GM19455 (cell line): Measurements from ENCODE around the gene AFAP1.
"Not testable (repeated sequence)": the region's sequence is repeated elsewhere in the genome, so short reads cannot be mapped to it uniquely, and the experiment has no call there.

Source experiments
- ATAC-seq: cut with Tn5 transposase; IDR thresholded peaks from one replicate; pipeline ENCODE4 v1.9.1; 2021; ENCODE audit not compliant: unreplicated experiment

AFAP1 gene

DNA sequence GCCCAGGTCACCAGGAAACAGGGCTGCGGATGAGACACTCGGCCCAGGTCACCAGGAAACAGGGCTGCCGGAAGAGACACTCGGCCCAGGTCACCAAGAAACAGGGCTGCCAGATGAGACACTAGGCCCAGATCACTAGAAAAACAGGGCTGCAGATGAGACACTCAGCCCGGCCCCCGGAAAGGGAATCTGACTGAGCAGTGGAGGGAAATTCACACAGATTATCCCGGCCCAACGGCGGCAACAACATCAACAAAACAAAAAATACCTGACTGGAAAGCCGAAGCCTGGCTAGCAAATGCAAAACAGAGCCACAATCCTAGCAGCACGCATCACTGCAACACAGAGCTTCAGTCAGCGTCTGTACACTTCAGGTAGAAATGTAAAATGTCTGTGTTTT is 20.7 kb downstream of the AFAP1 start:
- ATAC-seq = no peak

DNA sequence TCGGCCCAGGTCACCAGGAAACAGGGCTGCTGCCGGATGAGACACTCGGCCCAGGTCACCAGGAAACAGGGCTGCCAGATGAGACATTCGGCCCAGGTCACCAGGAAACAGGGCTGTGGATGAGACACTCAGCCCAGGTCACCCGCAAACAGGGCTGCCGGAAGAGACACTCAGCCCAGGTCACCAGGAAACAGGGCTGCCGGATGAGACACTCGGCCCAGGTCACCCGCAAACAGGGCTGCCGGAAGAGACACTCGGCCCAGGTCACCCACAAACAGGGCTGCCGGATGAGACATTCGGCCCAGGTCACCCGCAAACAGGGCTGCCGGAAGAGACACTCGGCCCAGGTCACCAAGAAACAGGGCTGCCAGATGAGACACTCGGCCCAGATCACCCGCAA is 21.5 kb downstream of the AFAP1 start:
- ATAC-seq = not testable (repeated sequence)

DNA sequence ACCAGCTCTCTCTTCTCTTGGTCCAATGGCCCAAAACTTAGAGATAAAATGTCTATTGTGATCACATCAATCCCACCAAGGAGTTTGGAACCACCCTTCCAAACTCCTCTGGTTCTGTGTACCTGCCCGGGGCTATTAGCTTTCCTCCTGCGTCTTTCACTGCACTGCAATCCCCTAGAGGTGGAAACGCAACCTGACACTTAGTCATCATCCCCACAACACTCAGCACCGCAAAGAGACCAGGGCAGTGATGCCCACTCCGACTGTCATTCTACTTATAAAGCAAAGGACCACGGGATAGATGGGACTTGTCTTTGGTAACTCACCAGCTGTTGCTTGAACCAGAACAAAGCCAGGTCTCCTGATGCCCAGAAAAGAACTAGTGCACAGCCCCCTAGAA is 22.0 kb downstream of the AFAP1 start:
- ATAC-seq = no peak

DNA sequence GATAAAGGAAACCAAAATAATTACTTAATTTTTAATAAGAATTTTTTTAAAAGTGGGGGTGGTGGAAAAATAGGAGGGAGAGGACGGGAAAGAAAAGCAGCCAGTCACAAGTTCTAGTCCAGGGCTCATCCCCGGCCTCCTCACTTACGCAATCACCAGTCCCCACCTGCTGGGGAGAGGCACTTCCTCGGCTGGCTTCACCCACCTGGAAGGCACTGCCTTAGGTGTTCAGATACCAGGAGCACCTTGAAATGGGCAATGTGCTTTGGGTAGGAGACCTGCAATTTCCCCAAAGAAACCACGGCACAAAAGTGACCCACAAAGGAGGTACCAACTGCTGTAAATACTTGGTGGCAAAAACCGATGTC is 23.8 kb downstream of the AFAP1 start:
- no peak for ATAC-seq

DNA sequence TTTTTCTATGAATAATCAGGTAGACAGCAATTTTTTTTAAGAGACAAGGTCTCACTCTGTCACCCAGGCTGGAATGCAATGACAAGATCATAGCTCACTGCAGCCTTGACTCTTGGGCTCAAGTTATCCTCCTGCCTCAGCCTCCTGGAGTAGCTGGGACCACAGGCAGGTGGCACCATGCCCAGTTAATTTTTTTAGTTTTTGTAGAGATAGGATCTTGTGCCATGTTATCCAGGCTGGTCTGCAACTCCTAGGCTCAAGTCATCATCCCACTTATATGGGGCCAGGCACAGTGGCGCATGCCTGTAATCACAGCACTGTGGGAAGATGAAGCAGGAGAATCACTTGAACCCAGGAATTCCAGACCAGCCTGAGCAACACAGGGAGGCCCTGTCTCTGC is 26.8 kb downstream of the AFAP1 start:
- ATAC-seq = no peak

DNA sequence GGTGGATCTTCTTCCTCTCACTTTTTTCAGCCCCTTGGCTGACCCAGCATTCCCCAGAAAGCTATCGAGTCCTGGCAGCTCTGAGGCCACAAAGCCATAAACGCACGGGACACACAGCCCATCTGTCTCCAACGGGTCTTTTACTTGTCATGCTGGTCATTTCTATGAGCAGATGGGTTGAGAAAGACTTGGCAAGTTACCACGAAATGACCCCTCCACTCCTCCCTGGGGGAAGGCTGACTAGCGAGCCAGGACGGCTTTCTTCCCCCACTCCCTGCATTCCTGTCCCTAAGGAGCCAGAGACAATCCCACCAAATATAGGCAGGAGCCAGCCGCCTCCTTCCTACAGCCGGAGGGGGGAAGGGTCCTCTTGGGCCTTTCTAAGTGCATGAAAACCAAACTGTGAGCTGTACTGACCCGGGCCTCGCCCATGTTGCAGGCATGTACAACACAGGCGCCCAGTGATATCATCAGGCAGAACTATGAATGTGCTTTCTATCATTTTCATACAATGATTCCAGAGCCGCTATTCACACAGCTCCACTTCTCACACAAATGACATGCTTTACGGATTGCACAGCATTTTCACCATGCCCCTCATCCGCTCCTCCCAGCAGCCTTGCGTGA is 28.6 kb downstream of the AFAP1 start:
- no peak for ATAC-seq

DNA sequence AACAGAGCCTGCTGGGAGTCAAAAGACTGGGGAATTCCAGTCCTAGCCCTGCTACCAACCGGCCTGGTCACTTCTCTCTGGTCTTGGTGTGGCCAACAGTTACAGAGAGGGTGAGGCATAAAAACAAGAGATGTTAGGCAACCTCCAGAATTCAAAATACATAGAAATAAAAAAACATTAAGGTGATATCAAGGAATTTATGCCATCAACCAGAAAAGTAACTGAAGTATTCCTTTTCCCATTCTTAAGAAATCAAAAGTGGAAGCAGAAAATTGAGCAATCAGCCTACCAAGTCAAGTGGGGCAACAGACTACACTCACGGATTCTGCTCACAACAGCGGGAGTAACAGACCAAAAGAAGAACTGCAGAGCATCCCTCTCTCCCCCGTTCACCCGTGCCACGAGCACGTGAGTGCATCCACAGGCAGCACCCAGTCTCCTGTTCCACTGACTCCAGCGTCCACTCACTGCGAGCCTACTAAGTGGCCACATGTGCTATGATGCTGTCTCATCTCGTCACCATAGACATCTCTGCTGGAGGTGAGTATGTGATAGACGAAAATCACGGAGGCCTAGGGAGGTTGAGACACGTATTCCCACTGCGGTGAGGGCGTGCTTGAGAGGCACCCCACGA is 29.3 kb downstream of the AFAP1 start:
- ATAC-seq = no peak

DNA sequence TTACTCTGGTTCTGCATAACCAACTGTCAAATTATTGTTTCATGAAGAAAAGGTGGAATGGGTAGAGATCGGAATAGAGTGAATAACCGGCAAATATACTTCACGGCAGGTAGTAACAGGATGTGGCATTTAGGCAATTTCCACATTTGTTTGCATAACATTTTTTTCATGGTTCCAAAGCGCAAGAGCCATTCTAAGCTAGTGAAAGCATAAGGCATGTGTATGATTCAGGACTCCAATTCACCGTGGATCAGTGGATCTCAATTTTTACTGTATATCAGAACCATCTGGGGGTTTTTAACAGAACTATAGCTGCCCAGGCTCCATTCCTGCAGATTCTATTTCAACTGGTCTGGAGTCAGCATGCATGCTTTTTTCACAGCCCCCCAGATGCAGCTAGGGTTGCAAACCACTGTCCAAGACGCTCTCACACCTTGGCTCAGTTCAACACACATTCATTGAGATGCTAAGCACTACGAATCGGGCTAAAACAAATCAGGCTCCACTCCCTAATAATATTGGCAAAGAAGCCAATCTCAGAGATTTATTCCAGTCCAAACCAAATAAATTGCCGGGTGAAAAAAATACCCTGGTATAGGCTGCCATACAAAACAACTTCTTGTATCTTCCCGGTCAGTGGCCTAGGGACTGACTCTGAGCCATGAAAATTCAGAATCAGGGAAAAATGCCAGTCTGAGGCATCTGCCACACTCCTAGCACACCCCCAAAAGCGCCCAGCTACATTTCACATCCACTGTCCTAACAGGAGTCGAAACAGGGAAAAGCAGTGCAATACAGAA is 30.0 kb downstream of the AFAP1 start:
- no peak for ATAC-seq

DNA sequence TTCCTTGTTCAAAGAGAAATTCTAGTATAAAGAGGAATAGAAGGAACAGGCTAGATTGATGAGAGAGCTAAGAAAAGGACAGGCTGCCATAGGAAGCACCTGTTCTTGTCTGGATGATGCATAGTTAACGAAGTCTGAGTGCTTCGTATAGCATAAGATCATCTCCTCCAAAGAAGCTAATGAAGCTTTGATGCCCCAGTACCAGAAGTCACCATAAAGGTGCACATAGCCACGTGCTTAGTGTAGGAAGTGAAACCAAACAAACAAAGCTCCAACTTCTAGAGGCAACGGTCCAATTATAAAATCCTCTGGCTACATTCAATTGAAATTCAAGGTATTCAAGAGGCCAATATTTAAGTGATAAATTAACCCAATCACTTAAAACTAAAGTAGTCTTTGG is 31.0 kb downstream of the AFAP1 start:
- ATAC-seq = no peak

DNA sequence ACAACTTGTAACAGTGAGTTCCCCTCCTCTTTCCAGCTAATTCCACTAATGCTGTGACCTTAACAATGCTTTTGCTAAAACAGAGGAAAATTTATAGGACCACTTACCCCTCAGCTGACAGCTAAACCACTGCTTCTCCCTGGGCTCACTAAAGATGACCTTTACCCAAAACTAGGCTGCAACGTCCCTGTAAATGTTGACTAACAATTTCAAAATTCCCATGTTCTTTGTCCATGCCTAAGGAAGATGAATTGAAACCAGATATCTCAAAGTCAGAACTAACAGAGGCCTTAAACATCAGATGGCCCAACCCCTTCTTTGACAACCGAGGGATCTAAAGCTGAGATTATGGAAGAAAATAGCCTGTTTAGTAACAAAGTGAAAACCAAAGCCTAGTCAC is 32.5 kb downstream of the AFAP1 start:
- no peak for ATAC-seq

DNA sequence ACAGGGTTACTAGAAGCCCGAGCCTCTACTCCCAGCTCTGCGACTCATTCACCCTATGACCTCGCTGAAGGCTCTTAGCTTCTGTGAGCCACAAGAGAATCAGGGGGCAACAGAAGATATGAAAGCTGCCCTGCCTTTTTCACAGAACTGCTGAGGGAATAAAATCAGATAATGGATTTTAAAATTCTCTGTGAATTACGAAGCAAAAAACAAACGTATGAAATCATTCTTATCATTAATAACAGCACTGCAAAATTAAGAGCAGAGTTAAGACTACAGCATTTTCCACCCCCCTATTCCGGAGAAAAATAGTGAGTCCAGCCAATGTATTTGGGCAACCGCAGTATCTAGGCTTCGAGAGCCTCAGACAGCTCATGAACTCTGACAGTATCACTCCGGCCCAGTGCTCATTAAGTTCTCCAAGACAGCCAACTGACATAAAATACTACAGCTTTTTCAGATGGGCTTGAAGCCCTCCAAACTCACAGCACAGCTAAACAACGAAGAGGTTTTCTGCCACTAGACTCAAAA is 33.4 kb downstream of the AFAP1 start:
- ATAC-seq = no peak

DNA sequence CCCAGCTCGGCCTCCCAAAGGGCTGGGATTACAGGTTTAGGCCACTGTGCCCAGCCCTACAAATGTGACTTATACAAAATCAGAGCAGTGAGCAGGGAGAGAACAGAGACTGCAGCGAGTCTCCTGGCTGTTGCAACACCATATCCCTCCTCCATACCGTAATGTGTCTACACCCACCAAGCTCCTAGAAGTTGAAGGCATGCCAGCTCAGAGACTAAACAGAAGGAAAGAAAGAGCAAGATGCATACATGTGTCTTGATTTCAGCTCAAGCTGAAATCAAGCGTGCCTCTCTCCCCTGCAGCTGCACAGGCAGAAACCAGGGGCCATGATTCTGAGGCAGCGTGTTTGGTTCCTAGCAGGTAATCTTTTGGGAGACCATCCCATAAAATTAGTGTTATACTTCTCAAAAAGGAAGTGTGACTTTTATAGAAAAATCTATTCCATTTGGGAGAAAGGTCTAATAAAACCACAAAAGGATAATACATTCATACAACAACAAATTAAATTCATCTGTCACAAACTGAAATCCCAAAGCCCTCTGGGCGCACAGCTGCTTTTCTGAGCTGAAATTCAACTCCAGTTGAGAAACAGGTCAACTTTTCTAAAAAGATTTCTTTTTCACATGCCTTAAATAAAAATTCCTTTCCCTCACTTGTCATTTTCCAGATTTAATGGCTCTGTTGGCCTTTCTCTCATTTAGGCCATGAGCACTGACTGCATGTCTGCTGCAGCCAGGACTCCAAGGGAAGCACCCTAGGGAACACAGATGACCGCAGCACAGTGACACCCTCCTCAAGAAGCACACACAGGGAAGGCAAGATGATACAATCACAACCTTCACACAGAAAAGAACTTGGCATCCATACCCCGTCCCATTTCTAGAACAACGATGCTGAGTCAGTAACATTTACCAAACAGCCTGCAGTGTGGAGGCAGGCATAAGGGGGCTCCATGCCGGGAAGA is 34.4 kb downstream of the AFAP1 start:
- no peak for ATAC-seq

DNA sequence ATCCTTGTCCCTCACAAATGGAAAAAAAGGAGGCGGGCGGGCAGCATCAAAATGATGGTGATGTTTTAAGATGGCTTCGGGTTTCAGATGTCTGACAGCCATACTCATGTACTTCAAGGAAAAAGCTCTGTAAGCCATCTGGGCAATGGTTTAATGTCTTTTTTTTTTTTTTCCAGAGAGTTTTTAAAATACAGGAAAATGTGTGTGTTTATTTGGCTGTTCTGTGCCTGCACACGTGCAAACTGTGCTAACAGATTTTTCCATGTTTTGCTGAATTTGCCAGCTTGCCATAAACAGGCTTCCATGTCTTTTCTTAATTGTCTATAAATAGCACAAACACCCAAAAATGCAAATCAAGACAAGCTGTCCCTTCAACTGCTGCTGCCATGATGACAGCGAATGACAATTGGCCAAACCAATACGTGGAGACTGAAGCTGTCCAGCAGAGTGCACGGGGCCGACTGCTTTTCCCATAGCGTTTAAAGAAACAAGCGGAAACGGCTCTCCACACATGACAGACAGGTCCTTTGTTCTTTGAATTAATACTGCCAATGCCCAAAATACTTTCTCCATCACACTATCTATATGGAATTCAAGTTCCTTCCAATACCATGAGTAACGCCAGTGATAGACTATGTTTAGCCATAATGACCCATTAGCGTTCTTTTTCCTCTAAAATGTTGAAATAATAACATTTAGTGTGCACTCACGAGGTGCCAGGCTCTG is 35.7 kb downstream of the AFAP1 start:
- ATAC-seq = no peak

DNA sequence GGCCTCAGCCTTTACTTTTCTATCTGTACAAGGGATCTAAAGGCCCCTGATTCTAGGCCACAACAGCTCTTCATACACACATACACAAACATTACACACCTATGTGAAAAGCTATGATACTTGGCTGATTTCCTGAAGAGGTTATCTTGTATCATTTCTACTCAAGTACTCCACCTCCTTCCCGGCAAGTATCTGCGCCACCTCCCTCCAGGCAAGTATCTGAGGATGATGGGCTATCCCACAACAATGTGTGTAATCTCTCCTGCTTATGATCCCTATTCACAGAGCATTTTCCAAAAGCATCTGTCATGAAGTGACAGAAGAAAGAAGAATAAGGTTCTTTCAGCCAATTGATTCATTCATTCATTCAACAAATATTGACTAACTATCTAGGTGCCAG is 36.8 kb downstream of the AFAP1 start:
- ATAC-seq = no peak

DNA sequence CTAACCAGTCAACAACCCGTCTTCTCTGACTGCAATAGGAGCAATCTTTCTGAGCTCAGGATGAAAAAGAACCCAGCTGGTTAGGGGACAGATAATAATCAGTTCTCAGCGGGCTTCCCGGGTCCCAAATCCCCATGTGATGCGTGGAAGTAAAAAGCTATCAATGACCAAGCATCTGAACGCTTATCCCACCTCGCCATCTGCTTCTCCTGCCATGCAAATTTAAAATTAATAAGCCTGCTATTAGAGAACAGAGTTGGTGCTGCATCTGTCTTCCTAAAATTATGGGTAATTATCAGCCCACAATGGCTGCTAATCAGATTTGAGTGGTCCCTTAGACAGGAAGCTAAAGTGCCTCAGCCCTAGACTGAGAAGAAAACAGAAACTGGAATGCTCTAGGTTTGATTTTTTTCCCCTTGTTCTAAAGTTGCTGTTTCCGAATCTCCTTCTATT is 37.5 kb downstream of the AFAP1 start:
- ATAC-seq = no peak

DNA sequence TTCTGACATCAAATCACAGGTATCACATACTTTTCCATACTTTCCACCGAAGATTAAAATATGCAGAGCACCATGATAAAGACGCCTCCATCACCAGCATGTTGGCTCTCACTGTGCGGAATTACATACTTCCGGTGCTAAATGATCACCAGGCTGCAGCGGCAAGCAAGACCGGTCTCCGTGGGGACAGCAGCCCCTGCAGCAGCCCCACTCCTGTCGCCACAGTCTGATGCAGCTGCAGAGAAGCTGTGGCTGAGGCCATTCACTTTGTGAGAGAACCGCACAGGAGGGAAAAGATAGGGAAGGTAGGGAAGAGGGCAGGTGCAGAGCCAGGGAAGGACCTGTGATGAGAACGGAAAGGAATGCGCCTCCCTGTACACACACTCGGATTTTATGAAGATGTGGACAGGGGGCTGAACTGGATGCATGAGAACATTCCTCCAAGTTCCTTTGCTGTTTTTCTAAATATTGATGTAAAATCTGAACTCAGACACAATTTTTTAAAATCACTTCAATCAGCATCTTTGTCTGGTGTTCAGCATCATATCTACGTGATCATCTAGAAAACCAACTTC is 38.3 kb downstream of the AFAP1 start:
- ATAC-seq = no peak

DNA sequence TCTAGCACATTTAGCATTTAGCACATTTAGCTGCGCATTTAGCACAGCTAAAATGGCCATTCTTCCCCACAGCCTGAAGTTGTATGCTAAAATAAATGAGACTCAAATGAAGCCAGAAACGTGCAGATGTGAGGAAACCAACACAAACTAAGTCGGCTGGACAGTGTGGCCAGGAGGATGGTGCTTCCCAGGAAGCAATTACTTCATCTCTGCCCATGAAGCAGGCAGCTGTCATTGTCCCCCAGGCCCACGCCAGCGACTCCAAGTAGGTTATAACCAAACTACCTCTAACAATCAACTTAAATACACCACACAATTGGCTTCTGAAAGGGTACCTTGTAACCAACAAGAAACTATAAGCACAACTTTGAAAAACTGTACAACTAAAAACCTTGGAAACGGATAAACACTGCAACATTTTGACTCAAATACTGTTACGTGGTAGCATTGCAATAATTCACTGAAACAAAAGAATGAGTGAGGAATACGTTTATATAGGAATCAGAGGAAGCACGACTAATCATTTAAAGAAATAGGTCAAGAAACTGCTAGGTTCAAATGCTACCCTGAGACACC is 39.2 kb downstream of the AFAP1 start:
- no peak for ATAC-seq

DNA sequence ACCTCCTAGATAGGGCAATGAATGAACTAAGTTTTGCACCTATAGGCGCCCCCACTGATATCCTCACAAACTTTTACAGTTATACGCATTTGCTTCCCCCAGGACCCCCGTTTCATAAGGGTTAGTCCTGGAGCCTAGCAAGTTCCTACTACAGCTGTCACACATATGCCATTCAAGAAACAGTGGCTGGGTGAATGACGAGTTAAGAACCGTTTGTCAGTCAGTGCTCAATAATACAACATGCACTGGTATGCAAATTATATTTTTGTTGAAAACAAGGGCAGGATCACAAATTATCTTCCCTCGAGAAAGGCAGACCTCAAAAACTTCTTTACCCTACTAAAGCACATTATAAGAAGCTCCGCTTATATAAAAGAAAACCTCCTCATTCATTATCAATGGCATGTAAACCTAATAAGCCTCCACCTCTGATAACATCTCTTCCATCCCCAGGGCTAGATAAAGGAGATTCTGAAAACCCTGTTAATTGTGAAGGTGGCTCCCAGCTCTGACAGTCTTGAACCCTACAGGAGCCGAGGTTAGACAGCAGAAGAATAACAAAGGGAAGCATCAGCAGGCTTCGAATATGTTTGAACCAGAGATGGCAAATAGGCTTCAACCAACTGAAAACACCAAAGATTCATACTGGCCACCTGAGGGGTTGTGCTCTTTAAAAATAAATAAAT is 40.3 kb downstream of the AFAP1 start:
- no peak for ATAC-seq

DNA sequence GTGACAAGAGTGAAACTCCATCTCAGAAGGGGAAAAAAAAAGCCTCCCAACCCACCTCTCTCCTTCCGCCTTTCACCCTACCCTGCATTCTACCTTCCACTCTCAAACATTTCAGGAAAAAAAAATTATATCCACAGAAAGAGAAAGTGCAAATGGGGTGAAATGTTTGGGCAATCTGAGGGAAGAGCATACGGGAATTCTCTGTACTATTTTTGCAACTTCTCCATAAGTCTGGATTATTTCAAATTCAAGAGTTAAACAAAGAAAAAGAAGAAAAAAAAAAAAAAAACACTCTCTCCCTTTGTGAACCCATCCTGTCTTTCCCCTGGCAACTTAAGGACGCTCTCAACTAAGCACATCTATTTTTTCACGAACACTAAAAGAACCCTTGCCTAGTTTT is 41.3 kb downstream of the AFAP1 start:
- ATAC-seq = no peak
